ENCODE results near the gene GAK.

The GAK gene

GRCh38 chr4:887034-887763 is 44.9 kb downstream of the GAK start:
- DNase-seq: no peak

GRCh38 chr4:886244-886643 is 45.9 kb downstream of the GAK start:
- no peak for DNase-seq

GRCh38 chr4:885353-885752 is 46.8 kb downstream of the GAK start:
- no peak for DNase-seq

- no peak for DNase-seq
Observed at GRCh38 chr4:884896-885295, 47.2 kb downstream of the GAK start.

- DNase-seq: no peak
Observed at GRCh38 chr4:884259-884658, 47.9 kb downstream of the GAK start.

- no peak for DNase-seq
Observed at GRCh38 chr4:883377-884095, 48.6 kb downstream of the GAK start.

- no peak for DNase-seq
Observed at GRCh38 chr4:882646-883045, 49.5 kb downstream of the GAK start.

- DNase-seq: no peak
Observed at GRCh38 chr4:881709-882108, 50.4 kb downstream of the GAK start.

- DNase-seq: no peak
Observed at GRCh38 chr4:880684-881405, 51.3 kb downstream of the GAK start.

- peak; percentile 56 for DNase-seq
Observed at GRCh38 chr4:879729-880077, 52.4 kb downstream of the GAK start.

GRCh38 chr4:878796-879728 is 53.1 kb downstream of the GAK start:
- DNase-seq: peak; percentile 47

- no peak for DNase-seq
Observed at GRCh38 chr4:877502-877901, 54.6 kb downstream of the GAK start.

GRCh38 chr4:876780-877179 is 55.3 kb downstream of the GAK start:
- DNase-seq: no peak

- DNase-seq: no peak
Observed at GRCh38 chr4:875818-876423, 56.2 kb downstream of the GAK start.

GRCh38 chr4:874971-875817 is 56.9 kb downstream of the GAK start:
- no peak for DNase-seq

GRCh38 chr4:874056-874455 is 58.1 kb downstream of the GAK start:
- DNase-seq: no peak

GRCh38 chr4:872241-872981 is 59.7 kb downstream of the GAK start:
- no peak for DNase-seq

- no peak for DNase-seq
Observed at GRCh38 chr4:871484-871883, 60.6 kb downstream of the GAK start.

- no peak for DNase-seq
Observed at GRCh38 chr4:870951-871350, 61.2 kb downstream of the GAK start.

GRCh38 chr4:869776-870175 is 62.3 kb downstream of the GAK start:
- DNase-seq: no peak

GRCh38 chr4:868421-868820 is 63.7 kb downstream of the GAK start:
- no peak for DNase-seq

Data from CD4-positive, alpha-beta T cell treated with Interleukin-21 for 1 hour (primary cell).